Effector memory CD8-positive, alpha-beta T cell (primary cell): ENCODE measurements around the gene EXOSC7.
"Not testable (repeated sequence)": the region's sequence is repeated elsewhere in the genome, so short reads cannot be mapped to it uniquely, and the experiment has no call there.

ENCODE experiments used
- ATAC-seq: fragments of 150-1000 bp; cut with Tn5 transposase; replicated peaks from 2 replicates; pipeline ENCODE4 v1.10.0; 2021; ENCODE audit warnings: mild to moderate bottlenecking, moderate library complexity
- DNase-seq, 3 experiments: peaks; one replicate each; pipeline ENCODE4 v3.0.0; 2021
- H3K27ac Mint-ChIP-seq, 2 donors: one replicate each; pipeline ENCODE4 v1.8.0; 2022; ENCODE audit warnings: mild to moderate bottlenecking in 2 of 2, mixed read lengths in 2 of 2, moderate library complexity in 2 of 2
- H3K27me3 Mint-ChIP-seq, 2 donors: one replicate each; pipeline ENCODE4 v1.8.0; 2022; ENCODE audit warnings: mixed read lengths in 2 of 2
- H3K36me3 Mint-ChIP-seq: one replicate; pipeline ENCODE4 v1.8.0; 2022; ENCODE audit warnings: mild to moderate bottlenecking, moderate library complexity, mixed read lengths; ENCODE audit not compliant: insufficient read depth
- H3K4me1 Mint-ChIP-seq, 2 donors: one replicate each; pipeline ENCODE4 v1.8.0; 2022; ENCODE audit warnings: low read depth in 2 of 2, mixed read lengths in 2 of 2
- H3K4me3 Mint-ChIP-seq, 2 donors: one replicate each; pipeline ENCODE4 v1.8.0; 2022; ENCODE audit warnings: mild to moderate bottlenecking in 2 of 2, mixed read lengths in 2 of 2, moderate library complexity in 2 of 2
- H3K9me3 Mint-ChIP-seq, 2 donors: one replicate each; pipeline ENCODE4 v1.8.0; 2022; ENCODE audit warnings: mixed read lengths in 2 of 2

The EXOSC7 gene

DNA sequence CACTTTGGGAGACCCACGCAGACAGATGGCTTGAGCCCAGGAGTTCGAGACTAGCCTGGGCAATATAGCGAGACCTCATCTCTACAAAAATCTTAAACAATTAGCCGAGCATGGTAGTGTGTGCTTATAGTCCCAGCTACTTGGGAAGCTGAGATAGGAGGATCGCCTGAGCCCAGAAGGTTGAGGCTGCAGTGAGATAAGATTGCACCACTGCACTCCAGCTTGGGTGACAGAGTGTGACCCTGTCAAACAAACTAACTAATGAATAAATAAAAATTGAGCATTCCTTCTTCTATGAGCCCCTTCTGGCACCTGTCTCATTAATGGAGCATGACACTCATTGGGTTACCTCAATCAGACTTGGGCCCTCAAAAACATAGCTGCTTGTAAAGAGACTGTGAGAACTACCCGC, 7.6 kb upstream of the EXOSC7 start:
- Mint-ChIP-seq H3K36me3 (peaks cover 11% of the 10 kb centered on the region), H3K9me3 (no peaks in the 10 kb centered on the region), H3K27me3 (no peaks in the 10 kb centered on the region), H3K4me3 (no peak overlapping the region), H3K27ac (peak overlapping the region; percentile 71 to 80), H3K4me1 (peaks cover 49 to 84% of the 10 kb centered on the region in 2 donors)
- ATAC-seq = no peak
- no peak for DNase-seq

- no peaks in the 10 kb centered on the region for H3K9me3 Mint-ChIP-seq
- H3K4me3 Mint-ChIP-seq = peak overlapping the region; percentile 15 to 54
- H3K27me3 Mint-ChIP-seq = no peaks in the 10 kb centered on the region
- ATAC-seq (peak; percentile 64), DNase-seq (peak in 1 of 3 experiments; percentile 12)
- H3K4me1 Mint-ChIP-seq = peaks cover 44 to 79% of the 10 kb centered on the region in 2 donors
- peak overlapping the region; percentile 80 to 85 for H3K27ac Mint-ChIP-seq
- peaks cover 7% of the 10 kb centered on the region for H3K36me3 Mint-ChIP-seq
Observed at GRCh38 chr3:44969154-44969827, 6.8 kb upstream of the EXOSC7 start.

- peak overlapping the region; percentile 80 to 85 for H3K27ac Mint-ChIP-seq
- peaks cover 45 to 79% of the 10 kb centered on the region in 2 donors for H3K4me1 Mint-ChIP-seq
Observed at GRCh38 chr3:44969828-44970179, 6.2 kb upstream of the EXOSC7 start.

GRCh38 chr3:44970926-44971490, 5.0 kb upstream of the EXOSC7 start:
- Mint-ChIP-seq H3K27me3 (no peaks in the 10 kb centered on the region), H3K27ac (peak overlapping the region in 1 of 2 donors; percentile 85), H3K4me3 (no peak overlapping the region), H3K9me3 (no peaks in the 10 kb centered on the region), H3K4me1 (peaks cover 45 to 73% of the 10 kb centered on the region in 2 donors), H3K36me3 (peaks cover 14% of the 10 kb centered on the region)
- DNase-seq = no peak
- no peak for ATAC-seq

More at GRCh38 chr3:44969828-44970179, 6.2 kb upstream of the EXOSC7 start:
- ATAC-seq = peak; percentile 81
- no peak for DNase-seq
- Mint-ChIP-seq H3K9me3 (no peaks in the 10 kb centered on the region), H3K36me3 (peaks cover 5% of the 10 kb centered on the region), H3K4me3 (peak overlapping the region; percentile 15 to 54), H3K27me3 (no peaks in the 10 kb centered on the region)

- Mint-ChIP-seq H3K9me3 (no peaks in the 10 kb centered on the region), H3K4me1 (peaks cover 43 to 62% of the 10 kb centered on the region in 2 donors), H3K36me3 (peaks cover 21% of the 10 kb centered on the region), H3K27ac (peak overlapping the region in 1 of 2 donors; percentile 98), H3K27me3 (no peaks in the 10 kb centered on the region), H3K4me3 (peak overlapping the region; percentile 94 to 97)
- DNase-seq = no peak
- no peak for ATAC-seq
Observed at GRCh38 chr3:44974416-44974815, 1.6 kb upstream of the EXOSC7 start.

DNA sequence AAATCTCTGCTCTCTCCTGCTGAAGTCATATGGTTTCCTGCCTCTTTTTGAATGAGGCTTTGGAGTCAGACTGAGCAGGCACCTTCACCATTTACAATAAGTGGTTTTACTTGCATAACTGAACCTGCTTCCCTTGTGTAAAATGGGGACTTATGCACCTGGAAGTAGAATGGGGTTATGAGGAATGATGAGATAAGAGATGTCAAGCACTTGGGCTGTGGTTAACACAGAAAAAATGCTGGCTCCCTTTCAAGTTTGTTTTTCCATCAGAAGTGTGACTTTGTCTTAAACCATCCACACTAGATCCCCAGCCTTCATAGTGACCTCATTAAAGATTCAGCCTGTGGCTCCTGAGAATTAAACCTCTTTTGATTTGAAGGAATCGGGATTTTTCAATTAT, 5.2 kb downstream of the EXOSC7 start:
- Mint-ChIP-seq H3K9me3 (no peaks in the 10 kb centered on the region), H3K4me1 (peaks cover 43 to 66% of the 10 kb centered on the region in 2 donors), H3K27ac (peak overlapping the region in 1 of 2 donors; percentile 81), H3K27me3 (no peaks in the 10 kb centered on the region), H3K36me3 (peaks cover 5% of the 10 kb centered on the region), H3K4me3 (no peak overlapping the region)
- peak; percentile 40 for ATAC-seq
- DNase-seq = no peak

- H3K9me3 Mint-ChIP-seq = no peaks in the 10 kb centered on the region
- H3K4me1 Mint-ChIP-seq = peaks cover 39 to 62% of the 10 kb centered on the region in 2 donors
- DNase-seq = no peak
- no peaks in the 10 kb centered on the region for H3K36me3 Mint-ChIP-seq
- no peaks in the 10 kb centered on the region for H3K27me3 Mint-ChIP-seq
- ATAC-seq = peak; percentile 66
- peak overlapping the region in 1 of 2 donors; percentile 81 for H3K27ac Mint-ChIP-seq
- no peak overlapping the region for H3K4me3 Mint-ChIP-seq
Observed at GRCh38 chr3:44981751-44982150, 5.7 kb downstream of the EXOSC7 start.

- Mint-ChIP-seq H3K4me1 (peaks cover 32 to 67% of the 10 kb centered on the region in 2 donors), H3K4me3 (no peak overlapping the region), H3K9me3 (no peaks in the 10 kb centered on the region), H3K36me3 (peaks cover 3% of the 10 kb centered on the region), H3K27me3 (no peaks in the 10 kb centered on the region), H3K27ac (no peak overlapping the region)
- no peak for ATAC-seq
- DNase-seq = no peak
Observed at GRCh38 chr3:44982817-44983216, 6.8 kb downstream of the EXOSC7 start.

DNA sequence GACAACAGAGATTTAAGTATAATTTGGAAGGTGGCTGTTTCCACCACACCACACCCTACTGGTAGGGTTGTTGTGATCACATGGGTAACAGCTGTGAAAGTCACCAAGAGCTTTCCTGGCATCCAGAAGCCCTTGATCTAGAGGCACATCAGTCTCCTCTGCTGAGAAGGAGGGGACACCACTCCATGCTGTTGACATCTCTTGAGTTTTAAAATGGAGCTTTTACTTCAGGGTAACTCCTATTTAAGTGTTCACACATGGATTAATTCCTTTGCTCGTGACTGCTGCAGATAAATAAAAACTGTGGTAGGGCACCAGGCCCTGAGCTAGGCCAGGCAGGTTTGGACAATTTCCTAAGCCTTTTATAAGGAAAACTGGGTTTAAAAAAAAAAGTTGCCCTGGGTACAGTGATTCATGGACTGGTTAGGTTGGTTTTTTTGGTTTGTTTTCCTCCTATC, 7.5 kb downstream of the EXOSC7 start:
- H3K27me3 Mint-ChIP-seq = no peaks in the 10 kb centered on the region
- no peak overlapping the region for H3K4me3 Mint-ChIP-seq
- ATAC-seq (no peak), DNase-seq (no peak)
- H3K36me3 Mint-ChIP-seq = peaks cover 3% of the 10 kb centered on the region
- peak overlapping the region in 1 of 2 donors; percentile 15 for H3K27ac Mint-ChIP-seq
- H3K9me3 Mint-ChIP-seq = no peaks in the 10 kb centered on the region
- peaks cover 31 to 66% of the 10 kb centered on the region in 2 donors for H3K4me1 Mint-ChIP-seq

DNA sequence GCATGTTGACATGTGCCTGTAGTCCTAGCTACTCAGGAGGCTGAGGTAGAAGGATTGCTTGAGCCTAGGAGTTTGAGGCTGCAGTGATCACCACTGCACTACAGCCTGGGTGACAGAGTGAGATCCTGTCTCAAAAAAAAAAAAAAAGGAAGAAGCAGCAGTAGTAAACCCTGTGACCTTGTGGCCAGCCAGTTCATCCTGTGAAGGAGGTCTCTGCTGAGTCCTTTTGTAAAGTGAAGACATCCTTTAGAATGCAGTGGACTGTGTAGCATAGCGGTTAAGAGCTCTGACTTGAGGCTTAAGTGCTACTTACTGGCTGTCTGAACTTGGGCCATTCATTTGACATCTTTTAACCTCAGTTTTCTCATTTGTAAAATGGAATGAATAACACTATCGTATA, 8.3 kb downstream of the EXOSC7 start:
- peak; percentile 71 for ATAC-seq
- Mint-ChIP-seq H3K4me1 (peaks cover 29 to 63% of the 10 kb centered on the region in 2 donors), H3K36me3 (peaks cover 5% of the 10 kb centered on the region), H3K9me3 (no peaks in the 10 kb centered on the region), H3K4me3 (no peak overlapping the region), H3K27me3 (no peaks in the 10 kb centered on the region), H3K27ac (no peak overlapping the region)
- DNase-seq = no peak

- Mint-ChIP-seq H3K4me1 (peaks cover 23 to 54% of the 10 kb centered on the region in 2 donors), H3K36me3 (peaks cover 12% of the 10 kb centered on the region)
- DNase-seq = not testable (repeated sequence)
Observed at GRCh38 chr3:44986330-44986729, 10.3 kb downstream of the EXOSC7 start.

GRCh38 chr3:44987332-44987731, 11.3 kb downstream of the EXOSC7 start:
- Mint-ChIP-seq H3K4me1 (peaks cover 18 to 50% of the 10 kb centered on the region in 2 donors), H3K27ac (peak overlapping the region in 1 of 2 donors; percentile 10), H3K27me3 (no peaks in the 10 kb centered on the region), H3K4me3 (no peak overlapping the region), H3K36me3 (peaks cover 12% of the 10 kb centered on the region), H3K9me3 (no peaks in the 10 kb centered on the region)
- DNase-seq (no peak), ATAC-seq (no peak)

More at GRCh38 chr3:44986330-44986729, 10.3 kb downstream of the EXOSC7 start:
- not testable (repeated sequence) for H3K27me3 Mint-ChIP-seq, ATAC-seq, H3K27ac Mint-ChIP-seq, H3K9me3 Mint-ChIP-seq, H3K4me3 Mint-ChIP-seq

- no peaks in the 10 kb centered on the region for H3K27me3 Mint-ChIP-seq
- ATAC-seq = peak; percentile 26
- peak in 1 of 3 experiments; percentile 11 for DNase-seq
- no peaks in the 10 kb centered on the region for H3K9me3 Mint-ChIP-seq
- H3K4me1 Mint-ChIP-seq = peaks cover 19 to 47% of the 10 kb centered on the region in 2 donors
- no peak overlapping the region for H3K4me3 Mint-ChIP-seq
- H3K27ac Mint-ChIP-seq = peak overlapping the region in 1 of 2 donors; percentile 10
- peaks cover 12% of the 10 kb centered on the region for H3K36me3 Mint-ChIP-seq
Observed at GRCh38 chr3:44988073-44988472, 12.0 kb downstream of the EXOSC7 start.

DNA sequence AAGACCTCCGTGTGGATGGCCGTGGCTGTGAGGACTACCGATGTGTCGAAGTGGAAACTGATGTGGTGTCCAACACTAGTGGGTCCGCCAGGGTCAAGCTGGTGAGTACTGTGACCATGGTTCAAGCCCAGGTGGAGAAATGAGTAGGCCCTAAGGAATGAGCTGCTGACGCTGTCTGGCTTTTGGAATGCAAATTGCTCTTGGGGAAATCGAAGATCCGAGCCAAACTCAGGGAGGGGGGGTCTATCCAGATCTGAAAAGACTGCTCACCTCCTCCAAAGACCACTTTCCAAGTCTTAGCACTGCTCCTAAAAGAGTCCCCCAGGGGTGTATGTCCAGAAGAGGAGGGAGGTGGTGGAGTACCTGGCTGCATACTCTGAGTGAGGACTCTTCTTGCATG, 13.1 kb downstream of the EXOSC7 start:
- H3K4me1 Mint-ChIP-seq = peaks cover 18 to 44% of the 10 kb centered on the region in 2 donors
- H3K36me3 Mint-ChIP-seq = peaks cover 12% of the 10 kb centered on the region
- H3K27me3 Mint-ChIP-seq = no peaks in the 10 kb centered on the region
- ATAC-seq = no peak
- no peak overlapping the region for H3K27ac Mint-ChIP-seq
- no peak overlapping the region for H3K4me3 Mint-ChIP-seq
- no peaks in the 10 kb centered on the region for H3K9me3 Mint-ChIP-seq
- no peak for DNase-seq
